ENCODE measurements around the gene UBAP2L. TPM values are rescaled to one million over a fixed set of nuclear protein-coding genes. Genes with fewer than 3 reads are reported as not detected.

The UBAP2L gene
- total RNA-seq, 1 experiment from 2014 or later: 198 TPM

DNA sequence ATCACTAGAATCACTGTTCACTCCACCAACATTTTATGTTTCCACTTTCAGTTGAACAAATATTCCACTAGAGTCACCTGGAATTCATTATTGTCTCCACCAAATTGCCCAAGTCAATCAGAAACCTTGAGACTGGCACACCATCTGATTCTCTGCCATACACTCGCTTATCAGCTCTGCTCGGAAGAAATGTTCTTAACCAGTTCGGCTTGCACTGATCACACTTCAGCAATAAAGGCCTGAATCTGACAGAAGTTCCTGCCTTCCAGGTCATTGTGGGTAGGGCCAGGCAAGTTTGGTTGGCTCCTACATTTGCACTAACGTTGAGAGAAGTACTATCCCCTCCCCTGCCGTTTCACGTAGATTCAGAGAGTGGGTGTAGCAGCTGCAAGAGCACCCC is 38.8 kb upstream of the UBAP2L start:
- Histone ChIP-seq H3K27me3 (replicated peaks; ENCODE audit: control insufficient read depth, insufficient read depth, low read length) (no peaks in the 10 kb centered on the region), H3K4me3 (ENCODE audit: low read depth, low read length) (peak overlapping the region; percentile 70), H3K4me1 (peaks cover 59% of the 10 kb centered on the region), H3K36me3 (ENCODE audit: control insufficient read depth, insufficient read depth, low read length) (peaks cover 3% of the 10 kb centered on the region; the same call in 1 of the 2 replicates), H3K9me3 (no peaks in the 10 kb centered on the region)
- intact Hi-C loops (cut with micrococcal nuclease; ENCODE audit: unreplicated experiment): loop anchor here (1.0 kb wide), 1 partner anchor 181 kb away; no protein-coding TSS in a partner anchor
- DNase-seq: no peak
- Mint-ChIP-seq H3K36me3 (ENCODE audit: insufficient read depth, unreplicated experiment) (peaks cover 69% of the 10 kb centered on the region), H3K27ac (ENCODE audit: unreplicated experiment) (peak overlapping the region; percentile 96), H3K4me1 (ENCODE audit: low read depth, unreplicated experiment) (peaks cover 56% of the 10 kb centered on the region), H3K27me3 (ENCODE audit: insufficient read depth, unreplicated experiment) (no peaks in the 10 kb centered on the region), H3K9me3 (ENCODE audit: unreplicated experiment) (no peaks in the 10 kb centered on the region), H3K4me3 (ENCODE audit: unreplicated experiment) (peak overlapping the region; percentile 92)
- ChIA-PET CTCF (no interaction called here), POLR2A (interaction anchor here (0.9 kb wide), 1 partner anchor 192 kb away, joined by 6 read pairs; the partner anchor contains the start of gene RPS27)
- TF ChIP-seq, protein P1, sequence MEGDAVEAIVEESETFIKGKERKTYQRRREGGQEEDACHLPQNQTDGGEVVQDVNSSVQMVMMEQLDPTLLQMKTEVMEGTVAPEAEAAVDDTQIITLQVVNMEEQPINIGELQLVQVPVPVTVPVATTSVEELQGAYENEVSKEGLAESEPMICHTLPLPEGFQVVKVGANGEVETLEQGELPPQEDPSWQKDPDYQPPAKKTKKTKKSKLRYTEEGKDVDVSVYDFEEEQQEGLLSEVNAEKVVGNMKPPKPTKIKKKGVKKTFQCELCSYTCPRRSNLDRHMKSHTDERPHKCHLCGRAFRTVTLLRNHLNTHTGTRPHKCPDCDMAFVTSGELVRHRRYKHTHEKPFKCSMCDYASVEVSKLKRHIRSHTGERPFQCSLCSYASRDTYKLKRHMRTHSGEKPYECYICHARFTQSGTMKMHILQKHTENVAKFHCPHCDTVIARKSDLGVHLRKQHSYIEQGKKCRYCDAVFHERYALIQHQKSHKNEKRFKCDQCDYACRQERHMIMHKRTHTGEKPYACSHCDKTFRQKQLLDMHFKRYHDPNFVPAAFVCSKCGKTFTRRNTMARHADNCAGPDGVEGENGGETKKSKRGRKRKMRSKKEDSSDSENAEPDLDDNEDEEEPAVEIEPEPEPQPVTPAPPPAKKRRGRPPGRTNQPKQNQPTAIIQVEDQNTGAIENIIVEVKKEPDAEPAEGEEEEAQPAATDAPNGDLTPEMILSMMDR (IDR thresholded peaks at IDR 0.05; ENCODE audit: insufficient read depth in 1 of 2, low read depth in 1 of 2, low read length in 1 of 2, severe bottlenecking in 1 of 2, unreplicated experiment in 1 of 2): no peak
- BruUV-seq (replicated peaks): TSS peak; percentile 28

DNA sequence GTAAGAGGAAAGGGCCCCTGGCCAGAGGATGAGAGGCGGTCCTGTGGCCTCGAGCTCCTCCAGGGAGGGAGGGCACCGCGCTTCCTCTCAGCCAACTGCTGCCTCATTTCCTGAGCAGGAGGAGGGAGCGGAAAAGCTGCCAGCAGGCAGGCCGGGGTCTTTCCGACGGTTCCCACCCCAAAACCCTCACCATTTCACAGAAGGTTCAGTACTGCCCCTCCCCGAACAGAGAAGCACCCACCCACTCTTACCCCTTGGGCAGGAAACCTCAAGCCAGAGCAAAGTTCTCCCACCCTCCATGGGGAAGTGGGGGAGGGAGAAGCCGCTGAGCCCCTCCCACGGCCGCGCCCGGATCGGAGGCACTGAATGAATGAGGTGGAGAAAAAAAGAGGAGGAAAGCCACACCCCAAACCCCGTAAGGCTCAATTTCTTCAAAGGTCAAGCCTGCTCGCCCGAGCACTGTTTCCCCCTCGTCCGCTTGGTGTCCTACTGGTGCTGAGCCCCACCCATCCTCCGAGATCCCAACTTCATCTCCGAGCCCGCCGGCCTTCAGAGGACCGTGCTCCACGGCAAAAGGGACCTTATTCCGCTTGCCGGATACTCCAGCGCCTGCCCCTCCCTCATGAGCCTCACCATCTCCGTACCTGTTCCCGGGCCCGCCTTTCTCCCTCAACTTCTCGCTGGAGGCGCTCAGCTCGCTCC is 38.3 kb upstream of the UBAP2L start:
- Histone ChIP-seq H3K36me3 (ENCODE audit: control insufficient read depth, insufficient read depth, low read length) (peaks cover 3% of the 10 kb centered on the region; the same call in 1 of the 2 replicates), H3K4me3 (ENCODE audit: low read depth, low read length) (peak overlapping the region; percentile 70), H3K9me3 (no peaks in the 10 kb centered on the region), H3K27me3 (replicated peaks; ENCODE audit: control insufficient read depth, insufficient read depth, low read length) (no peaks in the 10 kb centered on the region), H3K4me1 (peaks cover 59% of the 10 kb centered on the region)
- Mint-ChIP-seq H3K4me3 (ENCODE audit: unreplicated experiment) (peak overlapping the region; percentile 92), H3K27me3 (ENCODE audit: insufficient read depth, unreplicated experiment) (no peaks in the 10 kb centered on the region), H3K9me3 (ENCODE audit: unreplicated experiment) (no peaks in the 10 kb centered on the region), H3K27ac (ENCODE audit: unreplicated experiment) (peak overlapping the region; percentile 96), H3K36me3 (ENCODE audit: insufficient read depth, unreplicated experiment) (peaks cover 66% of the 10 kb centered on the region), H3K4me1 (ENCODE audit: low read depth, unreplicated experiment) (peaks cover 56% of the 10 kb centered on the region)
- BruUV-seq (replicated peaks): no TSS peak
- TF ChIP-seq, protein P1 (IDR thresholded peaks at IDR 0.05; ENCODE audit: insufficient read depth in 1 of 2, low read depth in 1 of 2, low read length in 1 of 2, severe bottlenecking in 1 of 2, unreplicated experiment in 1 of 2): peak in 1 of 2 experiments; percentile 14
- DNase-seq: peak; percentile 76 to 84
- POLR2A ChIA-PET: interaction anchor here (0.9 kb wide), 1 partner anchor 192 kb away, joined by 6 read pairs; the partner anchor contains the start of gene RPS27
- intact Hi-C loops (cut with micrococcal nuclease; ENCODE audit: unreplicated experiment): loop anchor here (1.0 kb wide), 1 partner anchor 181 kb away; no protein-coding TSS in a partner anchor
- CTCF ChIA-PET: no interaction called here

DNA sequence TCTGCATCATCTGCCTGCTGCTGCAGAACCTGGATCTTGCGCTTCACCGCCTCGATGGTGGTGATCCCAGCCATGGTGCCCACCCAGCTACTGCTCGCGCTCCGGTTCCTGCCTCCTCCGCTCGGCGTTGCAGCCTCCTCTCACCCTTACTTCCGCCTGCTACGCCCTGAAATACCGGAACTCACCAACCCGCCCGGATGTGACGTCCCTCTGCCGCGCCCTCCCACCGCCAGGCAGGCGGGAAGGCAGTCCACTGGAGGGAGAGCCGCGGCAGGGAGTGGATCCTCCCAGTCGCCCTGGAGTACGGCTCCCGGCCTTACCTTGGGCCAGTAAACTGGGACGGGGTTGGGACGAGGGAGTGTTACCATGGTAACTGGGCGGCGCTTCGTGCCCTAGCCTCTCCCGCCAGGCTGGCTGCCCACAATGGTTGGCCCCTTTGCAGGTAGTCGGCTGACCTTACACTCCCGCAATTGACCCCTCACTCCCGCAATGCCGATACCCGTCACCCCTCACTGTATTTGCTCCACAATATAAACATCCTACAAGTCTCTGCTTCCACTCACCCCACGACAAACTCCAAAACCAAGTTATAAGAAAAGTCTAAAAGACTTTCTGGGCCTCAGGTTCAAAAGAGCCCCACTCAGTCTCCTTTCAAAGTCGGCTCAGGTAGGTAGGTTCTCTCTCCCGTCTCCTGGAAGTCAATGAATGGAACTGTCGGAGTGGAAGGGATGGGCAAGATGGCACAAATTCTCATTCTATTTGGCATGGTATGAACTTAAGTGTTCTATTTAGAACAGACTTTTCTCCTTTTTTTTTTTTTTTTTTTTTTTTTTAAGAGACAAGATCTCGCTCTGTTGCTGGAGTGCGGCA is 37.5 kb upstream of the UBAP2L start:
- TSS peak; percentile 76 for BruUV-seq (replicated peaks)
- ChIA-PET POLR2A (no interaction called here), CTCF (no interaction called here)
- H3K4me3 Mint-ChIP-seq (ENCODE audit: unreplicated experiment): peak overlapping the region; percentile 92
- Histone ChIP-seq H3K27me3 (replicated peaks; ENCODE audit: control insufficient read depth, insufficient read depth, low read length) (no peaks in the 10 kb centered on the region), H3K9me3 (no peaks in the 10 kb centered on the region), H3K36me3 (ENCODE audit: control insufficient read depth, insufficient read depth, low read length) (0 out of 2 replicates have a peak, but pooled peaks cover 2% of the 10 kb centered on the region), H3K4me3 (ENCODE audit: low read depth, low read length) (peak overlapping the region; percentile 70), H3K4me1 (peaks cover 58% of the 10 kb centered on the region)
- no peaks in the 10 kb centered on the region for H3K27me3 Mint-ChIP-seq (ENCODE audit: insufficient read depth, unreplicated experiment)
- H3K9me3 Mint-ChIP-seq (ENCODE audit: unreplicated experiment): no peaks in the 10 kb centered on the region
- H3K36me3 Mint-ChIP-seq (ENCODE audit: insufficient read depth, unreplicated experiment): peaks cover 58% of the 10 kb centered on the region
- peak overlapping the region; percentile 96 for H3K27ac Mint-ChIP-seq (ENCODE audit: unreplicated experiment)
- intact Hi-C loops (cut with micrococcal nuclease; ENCODE audit: unreplicated experiment): no loop called here
- peaks cover 52% of the 10 kb centered on the region for H3K4me1 Mint-ChIP-seq (ENCODE audit: low read depth, unreplicated experiment)
- TF ChIP-seq, protein P1 (IDR thresholded peaks at IDR 0.05; ENCODE audit: insufficient read depth in 1 of 2, low read depth in 1 of 2, low read length in 1 of 2, severe bottlenecking in 1 of 2, unreplicated experiment in 1 of 2): peak in 1 of 2 experiments; percentile 7
- peak; percentile 99 for DNase-seq
